Measurements from ENCODE around the gene SLC6A3.

- TF ChIP-seq CTCF (conservative IDR thresholded peaks at IDR 0.05 in 1 of 2, IDR thresholded peaks at IDR 0.05 in 1 of 2; ENCODE audit: low read depth in 1 of 2, low read length in 2 of 2) (no peak), EZH2 (IDR thresholded peaks at IDR 0.05; ENCODE audit: low read length, missing control alignments) (no peak)
Observed at GRCh38 chr5:1477341-1477740, 32.1 kb upstream of the SLC6A3 start.

Data from fibroblast of lung (primary cell).